HepG2 (cell line): Measurements from ENCODE around the gene VPS37D. TPM values are rescaled to one million over a fixed set of nuclear protein-coding genes. Genes with fewer than 3 reads are reported as not detected.

Experiments used
- ELF1 ChIP-seq: sonication (generic); formaldehyde crosslinking; IDR thresholded peaks from 2 replicates; pipeline ENCODE4 v1.4.0; 2020; ENCODE audit warnings: missing genetic modification reagents
- HDAC2 ChIP-seq: sonication (generic); formaldehyde crosslinking; IDR thresholded peaks from 2 replicates; pipeline ENCODE4 v1.4.0; 2020; ENCODE audit warnings: missing genetic modification reagents
- KDM2A ChIP-seq: sonication (generic); formaldehyde crosslinking; IDR thresholded peaks from 2 replicates; pipeline ENCODE4 v1.4.0; 2020; ENCODE audit warnings: low read depth, missing genetic modification reagents, borderline replicate concordance
- MAFF ChIP-seq: IDR thresholded peaks from 2 replicates; pipeline ENCODE4 v1.6.1; 2011; ENCODE audit warnings: low read depth, low read length, improper control_type of control experiment
- MED8 ChIP-seq: sonication (generic); formaldehyde crosslinking; IDR thresholded peaks from 2 replicates; pipeline ENCODE4 v1.8.1; 2023; ENCODE audit warnings: mild to moderate bottlenecking, missing genetic modification reagents; ENCODE audit not compliant: insufficient replicate concordance
- MIER3 ChIP-seq: IDR thresholded peaks from 2 replicates; pipeline ENCODE4 v1.6.1; 2016; ENCODE audit warnings: missing compliant biosample characterization, borderline replicate concordance
- NFE2 ChIP-seq: sonication (generic); formaldehyde crosslinking; IDR thresholded peaks from 2 replicates; pipeline ENCODE4 v1.4.0; 2020; ENCODE audit warnings: missing genetic modification reagents
- NFKB2 ChIP-seq: sonication (generic); formaldehyde crosslinking; IDR thresholded peaks from 2 replicates; pipeline ENCODE4 v1.4.0; 2020; ENCODE audit warnings: missing genetic modification reagents, borderline replicate concordance
- NRL ChIP-seq: sonication (generic); formaldehyde crosslinking; IDR thresholded peaks from 2 replicates; pipeline ENCODE4 v1.5.0; 2020; ENCODE audit warnings: missing genetic modification reagents, mild to moderate bottlenecking, moderate library complexity, borderline replicate concordance
- ZBTB7B ChIP-seq: sonication (generic); formaldehyde crosslinking; IDR thresholded peaks from 2 replicates; pipeline ENCODE4 v1.4.0; 2020; ENCODE audit warnings: missing genetic modification reagents
- ZNF460 ChIP-seq: sonication (generic); formaldehyde crosslinking; IDR thresholded peaks from 2 replicates; pipeline ENCODE4 v1.5.1; 2020; ENCODE audit warnings: missing genetic modification reagents, mild to moderate bottlenecking, borderline replicate concordance
- ZNF543 ChIP-seq: sonication (generic); formaldehyde crosslinking; IDR thresholded peaks from 2 replicates; pipeline ENCODE4 v1.4.0; 2020; ENCODE audit warnings: mild to moderate bottlenecking, missing genetic modification reagents
- ZNF563 ChIP-seq: sonication (generic); formaldehyde crosslinking; IDR thresholded peaks from 2 replicates; pipeline ENCODE4 v1.8.0; 2022; ENCODE audit warnings: mild to moderate bottlenecking, moderate library complexity, missing genetic modification reagents
- ZNF616 ChIP-seq: sonication (generic); formaldehyde crosslinking; IDR thresholded peaks from 2 replicates; pipeline ENCODE4 v1.5.0; 2020; ENCODE audit warnings: low read depth, mild to moderate bottlenecking, missing genetic modification reagents
- ZNF766 ChIP-seq: sonication (generic); formaldehyde crosslinking; IDR thresholded peaks from 2 replicates; pipeline ENCODE4 v1.5.0; 2020; ENCODE audit warnings: missing genetic modification reagents, borderline replicate concordance
- ZNF891 ChIP-seq: sonication (generic); formaldehyde crosslinking; IDR thresholded peaks from 2 replicates; pipeline ENCODE4 v1.5.0; 2020; ENCODE audit warnings: mild to moderate bottlenecking, missing genetic modification reagents
- polyA plus RNA-seq, 8 experiments: library from polyadenylated mRNA; depleted of rRNA in 3 of 8; stranded (reverse) in 7 of 8; unstranded in 1 of 8; fragments of >200 nt; fragmentation: Illumina TruSeq in 4 of 8; extraction: Trizol in 4 of 8; gene quantifications; 2 replicates each; pipeline versions ENCODE4 v1.2.1 to v1.2.3, GENCODE V29; 2011 to 2016; ENCODE audit warnings: low read depth in 4 of 8, missing spikeins in 1 of 8, mixed read lengths in 1 of 8; ENCODE audit not compliant: insufficient read depth in 1 of 8
- total RNA-seq, 5 experiments: library from RNA; depleted of rRNA; stranded (reverse); fragments of >200 nt; fragmentation: Illumina TruSeq; extraction: Trizol; gene quantifications; 2 replicates each; pipeline ENCODE4 v1.2.3, GENCODE V29; 2016; ENCODE audit warnings: low read depth in 1 of 5
- TF ChIP-seq, protein P1 (sequence below): sonication (generic); formaldehyde crosslinking; IDR thresholded peaks from 2 replicates; pipeline ENCODE4 v1.8.0; 2022; ENCODE audit warnings: mild to moderate bottlenecking, missing genetic modification reagents; ENCODE audit not compliant: insufficient replicate concordance
- TF ChIP-seq, protein P2 (sequence below), 2 experiments: sonication (generic) in 1 of 2; formaldehyde crosslinking in 1 of 2; IDR thresholded peaks; 2 replicates each; pipeline versions ENCODE4 v1.4.0 to v1.6.1; 2018 to 2020; ENCODE audit warnings: missing genetic modification reagents in 2 of 2, borderline replicate concordance in 1 of 2, low read depth in 1 of 2, mild to moderate bottlenecking in 1 of 2, missing biosample characterization in 1 of 2
- TF ChIP-seq, protein P3 (sequence below): IDR thresholded peaks from 2 replicates; pipeline ENCODE4 v1.6.1; 2016; ENCODE audit warnings: missing genetic modification reagents, missing compliant biosample characterization
- TF ChIP-seq, protein P4 (sequence below): sonication (generic); formaldehyde crosslinking; IDR thresholded peaks from 2 replicates; pipeline ENCODE4 v1.5.0; 2020; ENCODE audit warnings: mild to moderate bottlenecking, missing genetic modification reagents, borderline replicate concordance

Gene VPS37D
- total and polyA plus RNA-seq, 2 of the 13 experiments (the other 11 are each of a cell fraction or from before 2014, with no cell fraction given) = 3.8 to 6.3 TPM

DNA sequence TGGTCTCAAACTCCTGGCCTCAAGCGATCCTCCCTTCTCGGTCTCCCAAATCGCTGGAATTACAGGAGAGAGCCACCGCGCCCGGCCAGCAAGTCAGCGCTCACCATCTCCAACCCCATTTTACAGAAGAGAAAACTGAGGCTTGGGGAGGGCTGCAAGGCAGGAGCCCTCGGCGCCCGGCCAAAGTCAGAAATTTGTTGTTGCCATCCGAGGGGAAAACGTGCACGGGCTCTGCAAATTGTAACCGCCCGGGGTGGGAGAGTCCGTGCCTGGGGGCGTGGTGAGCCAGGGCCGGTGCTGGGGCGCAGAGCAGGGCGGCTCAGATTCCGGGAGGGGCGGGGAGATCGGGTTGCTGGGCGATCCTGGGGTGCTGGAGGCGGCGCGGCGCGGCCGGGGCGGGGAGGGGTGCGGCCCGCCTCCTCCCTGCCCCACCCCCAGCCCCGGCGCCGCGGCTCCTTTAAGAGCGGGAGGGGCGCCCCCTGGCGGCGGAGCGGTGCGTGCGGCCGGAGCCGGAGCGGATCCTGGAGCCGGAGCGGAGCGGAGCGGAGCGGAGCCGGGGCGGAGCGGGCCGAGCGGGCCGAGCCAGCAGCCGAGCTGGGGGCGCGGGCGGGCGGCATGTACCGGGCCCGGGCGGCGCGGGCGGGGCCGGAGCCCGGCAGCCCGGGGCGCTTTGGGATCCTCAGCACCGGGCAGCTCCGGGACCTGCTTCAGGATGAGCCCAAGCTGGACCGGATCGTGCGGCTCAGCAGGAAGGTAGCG is at the start of gene VPS37D (continued):
- TF ChIP-seq, protein P1, sequence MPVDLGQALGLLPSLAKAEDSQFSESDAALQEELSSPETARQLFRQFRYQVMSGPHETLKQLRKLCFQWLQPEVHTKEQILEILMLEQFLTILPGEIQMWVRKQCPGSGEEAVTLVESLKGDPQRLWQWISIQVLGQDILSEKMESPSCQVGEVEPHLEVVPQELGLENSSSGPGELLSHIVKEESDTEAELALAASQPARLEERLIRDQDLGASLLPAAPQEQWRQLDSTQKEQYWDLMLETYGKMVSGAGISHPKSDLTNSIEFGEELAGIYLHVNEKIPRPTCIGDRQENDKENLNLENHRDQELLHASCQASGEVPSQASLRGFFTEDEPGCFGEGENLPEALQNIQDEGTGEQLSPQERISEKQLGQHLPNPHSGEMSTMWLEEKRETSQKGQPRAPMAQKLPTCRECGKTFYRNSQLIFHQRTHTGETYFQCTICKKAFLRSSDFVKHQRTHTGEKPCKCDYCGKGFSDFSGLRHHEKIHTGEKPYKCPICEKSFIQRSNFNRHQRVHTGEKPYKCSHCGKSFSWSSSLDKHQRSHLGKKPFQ (CRISPR knock-in tag) = peak; percentile 34
- TF ChIP-seq ZNF616 (CRISPR knock-in tag) (no peak), ZNF563 (CRISPR knock-in tag) (peak; percentile 56; the same call in 1 of the 2 replicates), ZNF766 (no peak), ZNF891 (CRISPR knock-in tag) (0 out of 2 replicates have a peak, but pooled peaks have one; percentile 33), ZNF543 (CRISPR knock-in tag) (no peak), MIER3 (CRISPR knock-in tag) (peak; percentile 30; the same call in 1 of the 2 replicates), ZBTB7B (no peak), MED8 (CRISPR knock-in tag) (no peak), NFE2 (no peak), ELF1 (CRISPR knock-in tag) (no peak), NRL (CRISPR knock-in tag) (0 out of 2 replicates have a peak, but pooled peaks have one; percentile 30), NFKB2 (CRISPR knock-in tag) (no peak), KDM2A (peak; percentile 72; the same call in 1 of the 2 replicates), MAFF (no peak), HDAC2 (CRISPR knock-in tag) (peak; percentile 79), ZNF460 (peak; percentile 21; the same call in 1 of the 2 replicates)
- TF ChIP-seq, protein P2, sequence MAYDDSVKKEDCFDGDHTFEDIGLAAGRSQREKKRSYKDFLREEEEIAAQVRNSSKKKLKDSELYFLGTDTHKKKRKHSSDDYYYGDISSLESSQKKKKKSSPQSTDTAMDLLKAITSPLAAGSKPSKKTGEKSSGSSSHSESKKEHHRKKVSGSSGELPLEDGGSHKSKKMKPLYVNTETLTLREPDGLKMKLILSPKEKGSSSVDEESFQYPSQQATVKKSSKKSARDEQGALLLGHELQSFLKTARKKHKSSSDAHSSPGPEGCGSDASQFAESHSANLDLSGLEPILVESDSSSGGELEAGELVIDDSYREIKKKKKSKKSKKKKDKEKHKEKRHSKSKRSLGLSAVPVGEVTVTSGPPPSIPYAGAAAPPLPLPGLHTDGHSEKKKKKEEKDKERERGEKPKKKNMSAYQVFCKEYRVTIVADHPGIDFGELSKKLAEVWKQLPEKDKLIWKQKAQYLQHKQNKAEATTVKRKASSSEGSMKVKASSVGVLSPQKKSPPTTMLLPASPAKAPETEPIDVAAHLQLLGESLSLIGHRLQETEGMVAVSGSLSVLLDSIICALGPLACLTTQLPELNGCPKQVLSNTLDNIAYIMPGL (CRISPR knock-in tag; IDR thresholded peaks at IDR 0.05; ENCODE audit: borderline replicate concordance in 1 of 2, low read depth in 1 of 2) = peak in 1 of 2 experiments; percentile 79; a peak in 3 of 4 replicates
- TF ChIP-seq, protein P3, sequence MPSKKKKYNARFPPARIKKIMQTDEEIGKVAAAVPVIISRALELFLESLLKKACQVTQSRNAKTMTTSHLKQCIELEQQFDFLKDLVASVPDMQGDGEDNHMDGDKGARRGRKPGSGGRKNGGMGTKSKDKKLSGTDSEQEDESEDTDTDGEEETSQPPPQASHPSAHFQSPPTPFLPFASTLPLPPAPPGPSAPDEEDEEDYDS (CRISPR knock-in tag) = peak; percentile 37; the same call in 1 of the 2 replicates
- TF ChIP-seq, protein P4, sequence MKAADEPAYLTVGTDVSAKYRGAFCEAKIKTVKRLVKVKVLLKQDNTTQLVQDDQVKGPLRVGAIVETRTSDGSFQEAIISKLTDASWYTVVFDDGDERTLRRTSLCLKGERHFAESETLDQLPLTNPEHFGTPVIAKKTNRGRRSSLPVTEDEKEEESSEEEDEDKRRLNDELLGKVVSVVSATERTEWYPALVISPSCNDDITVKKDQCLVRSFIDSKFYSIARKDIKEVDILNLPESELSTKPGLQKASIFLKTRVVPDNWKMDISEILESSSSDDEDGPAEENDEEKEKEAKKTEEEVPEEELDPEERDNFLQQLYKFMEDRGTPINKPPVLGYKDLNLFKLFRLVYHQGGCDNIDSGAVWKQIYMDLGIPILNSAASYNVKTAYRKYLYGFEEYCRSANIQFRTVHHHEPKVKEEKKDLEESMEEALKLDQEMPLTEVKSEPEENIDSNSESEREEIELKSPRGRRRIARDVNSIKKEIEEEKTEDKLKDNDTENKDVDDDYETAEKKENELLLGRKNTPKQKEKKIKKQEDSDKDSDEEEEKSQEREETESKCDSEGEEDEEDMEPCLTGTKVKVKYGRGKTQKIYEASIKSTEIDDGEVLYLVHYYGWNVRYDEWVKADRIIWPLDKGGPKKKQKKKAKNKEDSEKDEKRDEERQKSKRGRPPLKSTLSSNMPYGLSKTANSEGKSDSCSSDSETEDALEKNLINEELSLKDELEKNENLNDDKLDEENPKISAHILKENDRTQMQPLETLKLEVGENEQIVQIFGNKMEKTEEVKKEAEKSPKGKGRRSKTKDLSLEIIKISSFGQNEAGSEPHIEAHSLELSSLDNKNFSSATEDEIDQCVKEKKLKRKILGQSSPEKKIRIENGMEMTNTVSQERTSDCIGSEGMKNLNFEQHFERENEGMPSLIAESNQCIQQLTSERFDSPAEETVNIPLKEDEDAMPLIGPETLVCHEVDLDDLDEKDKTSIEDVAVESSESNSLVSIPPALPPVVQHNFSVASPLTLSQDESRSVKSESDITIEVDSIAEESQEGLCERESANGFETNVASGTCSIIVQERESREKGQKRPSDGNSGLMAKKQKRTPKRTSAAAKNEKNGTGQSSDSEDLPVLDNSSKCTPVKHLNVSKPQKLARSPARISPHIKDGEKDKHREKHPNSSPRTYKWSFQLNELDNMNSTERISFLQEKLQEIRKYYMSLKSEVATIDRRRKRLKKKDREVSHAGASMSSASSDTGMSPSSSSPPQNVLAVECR (CRISPR knock-in tag) = peak; percentile 44; the same call in 1 of the 2 replicates
